Osteoblast (primary cell): Measurements from ENCODE around the gene CDCA3. TPM values are rescaled to one million over a fixed set of nuclear protein-coding genes. Genes with fewer than 3 reads are reported as not detected.
"Not testable (repeated sequence)": the region's sequence is repeated elsewhere in the genome, so short reads cannot be mapped to it uniquely, and the experiment has no call there.

ENCODE experiments used
- DNase-seq: peaks from one replicate; pipeline ENCODE4 v3.0.0; 2011; ENCODE audit warnings: low spot score, mixed read lengths; ENCODE audit not compliant: insufficient read length; ENCODE audit errors: missing footprints
- H2AFZ ChIP-seq: 2 replicates; pipeline ENCODE4 v1.6.0; 2011; ENCODE audit warnings: mild to moderate bottlenecking, low read length
- H3K27ac ChIP-seq: 2 replicates; pipeline ENCODE4 v1.5.1; 2011; ENCODE audit warnings: mild to moderate bottlenecking, low read depth, low read length, moderate library complexity
- H3K27me3 ChIP-seq: 2 replicates; pipeline ENCODE4 v1.6.0; 2012; ENCODE audit warnings: mild to moderate bottlenecking, control low read depth, inconsistent platforms, low read length, moderate library complexity; ENCODE audit not compliant: insufficient read depth
- H3K36me3 ChIP-seq: 2 replicates; pipeline ENCODE4 v1.5.1; 2011; ENCODE audit warnings: mild to moderate bottlenecking, low read length, control low read depth, moderate library complexity; ENCODE audit not compliant: insufficient read depth
- H3K4me1 ChIP-seq: 2 replicates; pipeline ENCODE4 v1.5.1; 2011; ENCODE audit warnings: mild to moderate bottlenecking, low read length, control low read depth, moderate library complexity; ENCODE audit not compliant: insufficient read depth
- H3K4me2 ChIP-seq: 2 replicates; pipeline ENCODE4 v1.6.0; 2011; ENCODE audit warnings: mild to moderate bottlenecking, low read length; ENCODE audit not compliant: insufficient read depth
- H3K4me3 ChIP-seq: fragments of 200-600 bp; sonication (generic); 3 replicates; pipeline ENCODE4 v1.5.1; 2012; ENCODE audit warnings: mild to moderate bottlenecking, low read length, inconsistent platforms; ENCODE audit not compliant: insufficient read depth
- H3K79me2 ChIP-seq: 2 replicates; pipeline ENCODE4 v1.6.0; 2012; ENCODE audit warnings: mild to moderate bottlenecking, low read length, control low read depth, inconsistent platforms; ENCODE audit not compliant: insufficient read depth
- H3K9me3 ChIP-seq: 2 replicates; pipeline ENCODE4 v1.5.1; 2011; ENCODE audit warnings: low read depth, low read length, control low read depth
- H4K20me1 ChIP-seq: 2 replicates; pipeline ENCODE4 v1.6.0; 2012; ENCODE audit warnings: mild to moderate bottlenecking, low read length, control low read depth; ENCODE audit not compliant: insufficient read depth
- total RNA-seq: library from RNA; depleted of rRNA; stranded (reverse); fragments of >200 nt; gene quantifications from 2 replicates; pipeline ENCODE4 v1.2.3, GENCODE V29; 2012
- TF ChIP-seq, protein P1 (sequence below): IDR thresholded peaks from 2 replicates; pipeline ENCODE4 v1.5.1; 2011; ENCODE audit warnings: mild to moderate bottlenecking, low read depth, low read length, moderate library complexity; ENCODE audit errors: extremely low read depth

CDCA3 gene
- total RNA-seq, 1 donor: 4.0 TPM

DNA sequence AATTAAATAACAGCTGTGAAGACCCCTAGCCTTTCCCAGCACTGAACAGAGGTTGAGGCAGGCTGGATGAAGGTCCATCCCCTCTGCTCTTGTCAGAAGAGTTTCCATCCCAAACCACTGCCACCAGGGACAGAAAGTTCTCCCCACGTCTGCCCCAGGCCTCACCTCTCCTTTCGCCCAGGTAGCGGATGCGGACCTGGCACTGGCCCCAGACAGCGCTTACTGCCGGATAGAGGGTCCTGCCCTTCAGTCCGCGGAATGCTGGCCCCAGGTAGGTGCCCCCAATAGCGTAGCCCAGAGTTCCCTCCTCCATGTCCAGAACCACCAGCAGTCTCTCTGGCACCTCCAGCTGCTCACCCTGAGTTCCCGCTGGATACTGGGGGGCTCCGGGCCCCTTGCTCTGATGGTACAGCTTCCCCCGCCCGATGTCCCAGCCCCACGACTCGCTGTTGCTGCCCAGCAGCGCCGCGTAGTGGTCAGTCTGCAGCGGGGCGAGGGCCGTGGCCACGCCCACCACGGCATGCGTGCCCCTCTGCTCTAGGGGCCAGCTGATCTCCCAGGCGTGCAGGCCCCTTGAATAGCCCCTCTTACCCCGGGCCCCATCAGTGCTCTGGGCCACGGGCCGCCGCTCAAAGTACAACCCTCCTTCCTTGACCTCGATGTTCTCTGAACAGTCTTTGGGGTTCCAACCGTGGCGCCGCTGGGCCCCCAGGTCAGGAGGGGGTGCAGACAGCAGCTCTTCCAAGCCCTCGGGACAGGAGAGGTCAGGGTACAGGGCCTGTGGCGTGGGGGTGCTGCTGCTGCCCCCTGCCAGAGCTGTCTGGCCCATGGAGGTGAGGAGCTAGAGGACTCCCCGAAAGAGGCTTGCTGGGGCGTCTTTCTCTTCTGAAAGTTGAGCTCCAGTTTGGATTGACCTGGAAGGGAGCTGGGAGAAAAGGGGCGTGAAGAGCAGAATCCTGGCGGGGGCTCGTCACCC lies 21.3 kb upstream of the CDCA3 start:
- Histone ChIP-seq H3K4me3 (peak overlapping the region; percentile 90), H3K36me3 (peaks cover 27% of the 10 kb centered on the region), H3K4me1 (peaks cover 40% of the 10 kb centered on the region), H3K79me2 (peaks cover 56% of the 10 kb centered on the region), H3K27me3 (no peaks in the 10 kb centered on the region), H3K27ac (peak overlapping the region; percentile 49), H3K4me2 (peak overlapping the region; percentile 78), H2AFZ (peak overlapping the region; percentile 54), H3K9me3 (no peaks in the 10 kb centered on the region), H4K20me1 (peaks cover 42% of the 10 kb centered on the region)
- TF ChIP-seq, protein P1, sequence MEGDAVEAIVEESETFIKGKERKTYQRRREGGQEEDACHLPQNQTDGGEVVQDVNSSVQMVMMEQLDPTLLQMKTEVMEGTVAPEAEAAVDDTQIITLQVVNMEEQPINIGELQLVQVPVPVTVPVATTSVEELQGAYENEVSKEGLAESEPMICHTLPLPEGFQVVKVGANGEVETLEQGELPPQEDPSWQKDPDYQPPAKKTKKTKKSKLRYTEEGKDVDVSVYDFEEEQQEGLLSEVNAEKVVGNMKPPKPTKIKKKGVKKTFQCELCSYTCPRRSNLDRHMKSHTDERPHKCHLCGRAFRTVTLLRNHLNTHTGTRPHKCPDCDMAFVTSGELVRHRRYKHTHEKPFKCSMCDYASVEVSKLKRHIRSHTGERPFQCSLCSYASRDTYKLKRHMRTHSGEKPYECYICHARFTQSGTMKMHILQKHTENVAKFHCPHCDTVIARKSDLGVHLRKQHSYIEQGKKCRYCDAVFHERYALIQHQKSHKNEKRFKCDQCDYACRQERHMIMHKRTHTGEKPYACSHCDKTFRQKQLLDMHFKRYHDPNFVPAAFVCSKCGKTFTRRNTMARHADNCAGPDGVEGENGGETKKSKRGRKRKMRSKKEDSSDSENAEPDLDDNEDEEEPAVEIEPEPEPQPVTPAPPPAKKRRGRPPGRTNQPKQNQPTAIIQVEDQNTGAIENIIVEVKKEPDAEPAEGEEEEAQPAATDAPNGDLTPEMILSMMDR: peak; percentile 92
- peak; percentile 98 for DNase-seq

DNA sequence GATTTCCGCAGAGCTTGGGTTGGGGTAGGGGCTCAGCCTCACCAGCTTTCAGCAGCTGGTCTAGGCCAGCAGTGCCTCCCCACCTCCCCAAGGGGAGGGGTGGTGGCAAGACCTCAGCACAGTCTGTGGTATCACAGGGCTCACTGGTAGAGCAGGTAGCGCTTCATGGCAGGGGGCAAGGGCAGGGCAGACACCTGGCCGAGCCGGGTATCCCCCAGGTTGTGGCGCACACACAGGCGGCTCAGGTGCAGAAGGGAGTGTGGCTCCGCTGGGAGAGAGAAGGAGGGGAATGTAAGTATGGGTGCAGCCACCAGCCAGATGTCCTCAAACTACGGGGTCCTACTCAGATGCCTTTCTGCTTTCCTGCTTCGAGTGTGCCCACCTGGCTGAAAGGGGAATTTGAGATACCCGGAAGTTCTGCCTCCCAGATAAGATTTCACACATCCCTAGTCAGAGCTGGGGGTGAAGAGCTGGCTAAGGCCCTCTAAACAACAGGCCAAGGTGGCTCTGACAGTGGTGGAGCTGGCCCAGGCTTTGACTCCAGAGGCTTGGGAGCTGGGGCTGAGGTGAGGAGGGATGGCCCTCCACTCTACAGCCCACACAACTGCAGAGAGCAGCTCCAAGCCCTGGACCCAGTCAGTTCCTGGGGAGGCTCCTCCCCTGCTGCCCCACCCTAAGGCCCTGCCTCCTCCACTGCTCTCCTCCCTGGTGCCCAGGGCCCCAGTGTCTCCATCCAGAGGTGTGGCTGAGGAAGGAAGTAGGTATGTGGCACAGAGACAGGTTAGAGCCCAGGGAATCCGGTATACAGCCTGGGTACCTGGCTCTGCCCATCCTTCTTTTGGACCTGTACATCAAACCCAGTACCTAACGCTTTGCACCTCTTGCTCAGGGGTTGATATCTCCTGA lies 20.2 kb upstream of the CDCA3 start:
- TF ChIP-seq, protein P1: no peak
- Histone ChIP-seq H2AFZ (no peak overlapping the region), H3K36me3 (peaks cover 28% of the 10 kb centered on the region), H3K4me3 (peak overlapping the region; percentile 90), H3K27ac (no peak overlapping the region), H3K79me2 (peaks cover 56% of the 10 kb centered on the region), H3K4me2 (peak overlapping the region; percentile 78), H3K9me3 (no peaks in the 10 kb centered on the region), H3K27me3 (no peaks in the 10 kb centered on the region), H4K20me1 (peaks cover 42% of the 10 kb centered on the region), H3K4me1 (peaks cover 45% of the 10 kb centered on the region)
- peak; percentile 87 for DNase-seq

DNA sequence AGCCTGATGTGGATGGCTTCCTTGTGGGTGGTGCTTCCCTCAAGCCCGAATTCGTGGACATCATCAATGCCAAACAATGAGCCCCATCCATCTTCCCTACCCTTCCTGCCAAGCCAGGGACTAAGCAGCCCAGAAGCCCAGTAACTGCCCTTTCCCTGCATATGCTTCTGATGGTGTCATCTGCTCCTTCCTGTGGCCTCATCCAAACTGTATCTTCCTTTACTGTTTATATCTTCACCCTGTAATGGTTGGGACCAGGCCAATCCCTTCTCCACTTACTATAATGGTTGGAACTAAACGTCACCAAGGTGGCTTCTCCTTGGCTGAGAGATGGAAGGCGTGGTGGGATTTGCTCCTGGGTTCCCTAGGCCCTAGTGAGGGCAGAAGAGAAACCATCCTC lies 19.2 kb upstream of the CDCA3 start:
- not testable (repeated sequence) for DNase-seq, H3K27me3 ChIP-seq, H3K4me3 ChIP-seq, H3K4me2 ChIP-seq, H2AFZ ChIP-seq, H3K9me3 ChIP-seq
- Histone ChIP-seq H3K36me3 (peaks cover 30% of the 10 kb centered on the region), H4K20me1 (peaks cover 42% of the 10 kb centered on the region), H3K79me2 (peaks cover 56% of the 10 kb centered on the region), H3K4me1 (peaks cover 45% of the 10 kb centered on the region), H3K27ac (peak overlapping the region; percentile 19)

- DNase-seq: peak; percentile 97
- Histone ChIP-seq H3K27me3 (no peaks in the 10 kb centered on the region), H3K36me3 (peaks cover 38% of the 10 kb centered on the region), H3K4me1 (peaks cover 42% of the 10 kb centered on the region), H3K4me3 (peak overlapping the region; percentile 81), H4K20me1 (peaks cover 42% of the 10 kb centered on the region), H3K4me2 (peak overlapping the region; percentile 94), H3K27ac (peak overlapping the region; percentile 19), H3K9me3 (no peaks in the 10 kb centered on the region), H3K79me2 (peaks cover 53% of the 10 kb centered on the region), H2AFZ (no peak overlapping the region)
- TF ChIP-seq, protein P1: peak; percentile 91
These were observed 18.2 kb upstream of the CDCA3 start for GRCh38 chr12:6869049-6870021.
